Neuronal stem cell (in vitro differentiated cells): Measurements from ENCODE around the gene RALGDS.
A peak's percentile ranks its signal among the peaks of the same experiment; 100 is the strongest.

Experiments
- DNase-seq: peaks from one replicate; pipeline ENCODE4 v3.0.0-alpha.2; 2013; ENCODE audit warnings: low spot score
- H2AFZ ChIP-seq: one replicate; pipeline ENCODE4 v1.6.1; 2013; ENCODE audit warnings: mild to moderate bottlenecking, low read length, inconsistent platforms
- H2AK5ac ChIP-seq: 2 replicates; pipeline ENCODE4 v1.6.1; 2013; ENCODE audit warnings: low read depth, mild to moderate bottlenecking, inconsistent platforms, low read length, moderate library complexity, mixed read lengths
- H2BK120ac ChIP-seq: 2 replicates; pipeline ENCODE4 v1.6.1; 2013; ENCODE audit warnings: low read depth, mild to moderate bottlenecking, inconsistent platforms, low read length, moderate library complexity, mixed read lengths
- H2BK12ac ChIP-seq: one replicate; pipeline ENCODE4 v1.6.1; 2013; ENCODE audit warnings: low read length, inconsistent platforms
- H2BK15ac ChIP-seq: 2 replicates; pipeline ENCODE4 v1.6.1; 2013; ENCODE audit warnings: mild to moderate bottlenecking, low read length, inconsistent platforms, mixed read lengths
- H2BK5ac ChIP-seq: one replicate; pipeline ENCODE4 v1.6.1; 2013; ENCODE audit warnings: inconsistent platforms, mild to moderate bottlenecking, low read length, moderate library complexity
- H3K14ac ChIP-seq: one replicate; pipeline ENCODE4 v1.6.1; 2013; ENCODE audit warnings: low read length, inconsistent platforms
- H3K18ac ChIP-seq: 2 replicates; pipeline ENCODE4 v1.6.1; 2013; ENCODE audit warnings: low read length, inconsistent platforms
- H3K23ac ChIP-seq: 2 replicates; pipeline ENCODE4 v1.6.1; 2013; ENCODE audit warnings: low read depth, mild to moderate bottlenecking, mixed read lengths, low read length, inconsistent platforms; ENCODE audit not compliant: poor library complexity
- H3K27ac ChIP-seq: replicated peaks from 3 replicates; pipeline ENCODE4 v1.5.1; 2013; ENCODE audit warnings: low read length, inconsistent platforms
- H3K27me3 ChIP-seq, 3 experiments: 2 replicates each; pipeline ENCODE4 v1.6.1; 2013; ENCODE audit warnings: low read length in 3 of 3, mild to moderate bottlenecking in 2 of 3, inconsistent platforms in 1 of 3, low read depth in 1 of 3, mixed read lengths in 1 of 3, moderate library complexity in 1 of 3; ENCODE audit not compliant: control insufficient read depth in 3 of 3, insufficient read depth in 3 of 3
- H3K36me3 ChIP-seq, 2 donors: replicated peaks in 1 of 2; 2 replicates each; pipeline ENCODE4 v1.6.1; 2013; ENCODE audit warnings: low read length in 2 of 2; ENCODE audit not compliant: control insufficient read depth in 2 of 2, insufficient read depth in 2 of 2
- H3K4ac ChIP-seq: 2 replicates; pipeline ENCODE4 v1.6.1; 2013; ENCODE audit warnings: inconsistent platforms, mild to moderate bottlenecking, low read length, moderate library complexity
- H3K4me1 ChIP-seq, 2 donors: 1 replicate in 1 of 2; 2 replicates in 1 of 2; pipeline ENCODE4 v1.6.1; 2013; ENCODE audit warnings: low read length in 2 of 2, low read depth in 1 of 2; ENCODE audit not compliant: control insufficient read depth in 2 of 2, insufficient read depth in 1 of 2
- H3K4me2 ChIP-seq: one replicate; pipeline ENCODE4 v1.6.1; 2013; ENCODE audit warnings: mild to moderate bottlenecking, low read length, inconsistent platforms; ENCODE audit not compliant: insufficient read depth, poor library complexity, severe bottlenecking
- H3K4me3 ChIP-seq, 2 donors: 2 replicates each; pipeline ENCODE4 v1.5.1; 2013; ENCODE audit warnings: low read length in 2 of 2, mild to moderate bottlenecking in 2 of 2, inconsistent platforms in 1 of 2, moderate library complexity in 1 of 2
- H3K79me1 ChIP-seq: one replicate; pipeline ENCODE4 v1.6.1; 2013; ENCODE audit warnings: low read depth, mild to moderate bottlenecking, inconsistent platforms, low read length, moderate library complexity
- H3K9ac ChIP-seq: one replicate; pipeline ENCODE4 v1.6.1; 2013; ENCODE audit warnings: mild to moderate bottlenecking, low read depth, low read length, inconsistent platforms; ENCODE audit not compliant: poor library complexity
- H3K9me3 ChIP-seq, 2 donors: replicated peaks in 1 of 2; 2 replicates each; pipeline versions ENCODE3 to v1.6.1; 2013; ENCODE audit warnings: low read length in 2 of 2, mild to moderate bottlenecking in 2 of 2, inconsistent platforms in 1 of 2, low read depth in 1 of 2, mixed read lengths in 1 of 2, moderate library complexity in 1 of 2; ENCODE audit not compliant: control insufficient read depth in 2 of 2, insufficient read depth in 1 of 2
- H4K8ac ChIP-seq: one replicate; pipeline ENCODE4 v1.6.1; 2013; ENCODE audit warnings: low read depth, mild to moderate bottlenecking, inconsistent platforms, low read length, moderate library complexity
- H4K91ac ChIP-seq: one replicate; pipeline ENCODE4 v1.6.1; 2013; ENCODE audit warnings: low read length, low read depth, mild to moderate bottlenecking, inconsistent platforms; ENCODE audit not compliant: poor library complexity
- WGBS, 2 donors: extraction: QIAGEN DNeasy Blood & Tissue Kit; methylation state at CpG; one replicate each; pipeline ENCODE4 v1.1.7; 2013; ENCODE audit warnings: missing lambda C conversion rate in 2 of 2, mixed read lengths in 1 of 2; ENCODE audit not compliant: insufficient read length in 2 of 2, insufficient replicate concordance in 1 of 2; ENCODE audit errors: extremely low coverage in 2 of 2; 5-methylcytosine and 5-hydroxymethylcytosine counted together

RALGDS gene

DNA sequence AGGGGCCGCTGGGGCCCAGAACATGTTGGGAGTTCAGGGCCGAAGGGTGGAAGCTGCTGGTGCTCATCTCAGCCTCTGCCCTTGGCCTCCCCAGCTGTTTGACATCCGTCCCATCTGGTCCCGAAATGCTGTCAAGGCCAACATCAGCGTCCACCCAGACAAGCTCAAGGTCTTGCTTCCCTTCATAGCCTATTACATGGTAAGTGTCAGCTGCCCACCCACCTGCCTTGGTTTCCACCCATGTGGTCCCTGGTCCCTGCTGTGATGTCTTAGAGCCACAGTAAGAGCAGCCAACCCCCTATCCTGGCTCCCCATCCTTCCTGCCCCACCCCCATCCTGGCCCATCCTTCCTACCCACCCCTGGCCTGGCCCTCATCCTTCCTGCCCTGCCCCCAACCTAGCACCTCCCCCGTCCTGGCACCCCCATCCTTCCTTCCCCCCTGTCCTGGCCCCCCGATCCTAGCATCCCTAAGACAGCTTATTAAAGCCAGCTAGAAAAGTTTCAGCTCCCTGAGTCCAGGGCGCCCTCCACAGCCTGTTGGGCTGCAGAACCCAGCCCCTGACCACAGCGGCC, 69.0 kb downstream of the RALGDS start:
- no peak overlapping the region for H2AFZ ChIP-seq
- H3K79me1 ChIP-seq, result peaks cover 7% of the 10 kb centered on the region
- no peaks in the 10 kb centered on the region for H3K4me1 ChIP-seq
- H3K9me3 ChIP-seq, result no peaks in the 10 kb centered on the region
- H3K4me2 ChIP-seq, result no peak overlapping the region
- no peak overlapping the region for H4K91ac ChIP-seq
- H2AK5ac ChIP-seq, result no peak overlapping the region
- H2BK12ac ChIP-seq, result no peak overlapping the region
- H3K18ac ChIP-seq, result no peak overlapping the region
- H3K9ac ChIP-seq, result no peak overlapping the region
- H2BK120ac ChIP-seq, result no peak overlapping the region
- no peak for DNase-seq
- peak overlapping the region in 1 of 2 donors; percentile 50 for H3K4me3 ChIP-seq
- H3K23ac ChIP-seq, result no peak overlapping the region
- peaks cover 65 to 97% of the 10 kb centered on the region in 2 donors for H3K36me3 ChIP-seq
- no peak overlapping the region for H2BK5ac ChIP-seq
- no peak overlapping the region for H2BK15ac ChIP-seq
- H4K8ac ChIP-seq, result peak overlapping the region; percentile 32
- no CpG with 5 or more reads among the region's 9 CpGs for WGBS, 2 donors
- H3K27me3 ChIP-seq, result no peaks in the 10 kb centered on the region
- H3K4ac ChIP-seq, result no peak overlapping the region
- no peak overlapping the region for H3K14ac ChIP-seq
- H3K27ac ChIP-seq, result no peak overlapping the region

DNA sequence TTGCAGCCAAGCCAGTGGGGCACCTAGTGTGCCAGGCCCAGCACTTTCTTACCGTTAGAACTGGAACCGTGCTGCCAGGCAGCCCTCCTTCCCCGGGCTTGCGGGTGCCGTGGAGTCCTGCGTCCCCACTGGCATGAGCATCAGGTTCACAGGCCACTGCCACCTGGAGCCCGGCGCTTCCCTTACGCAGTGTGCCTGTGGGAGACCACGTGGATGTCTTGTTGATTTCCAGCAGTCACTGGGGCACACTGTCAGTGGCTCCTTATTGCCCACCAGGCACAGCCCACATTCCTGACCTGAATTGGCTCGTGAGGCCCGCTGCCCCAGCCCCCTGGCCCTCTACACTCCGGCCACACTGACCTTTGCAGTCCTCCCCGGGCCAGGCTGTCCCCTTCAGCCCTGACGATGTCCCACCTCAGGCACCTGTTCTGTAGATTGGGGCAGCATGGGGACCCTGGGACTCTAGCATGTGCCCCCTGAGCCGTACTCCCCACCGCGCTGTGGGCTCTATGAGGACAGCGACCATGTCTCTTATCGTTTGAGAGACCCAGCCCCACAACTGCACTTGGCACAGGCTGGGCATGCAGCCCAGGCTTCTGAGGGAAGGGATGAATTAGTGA, 69.6 kb downstream of the RALGDS start:
- Histone ChIP-seq H2AK5ac (no peak overlapping the region), H2AFZ (no peak overlapping the region), H3K4ac (no peak overlapping the region), H3K4me2 (no peak overlapping the region), H3K9me3 (no peaks in the 10 kb centered on the region), H3K4me3 (peak overlapping the region in 1 of 2 donors; percentile 50), H3K27ac (no peak overlapping the region), H4K8ac (no peak overlapping the region), H2BK12ac (no peak overlapping the region), H2BK5ac (no peak overlapping the region), H3K14ac (no peak overlapping the region), H2BK120ac (no peak overlapping the region), H2BK15ac (no peak overlapping the region), H3K27me3 (no peaks in the 10 kb centered on the region), H3K23ac (no peak overlapping the region), H3K79me1 (peaks cover 7% of the 10 kb centered on the region), H3K18ac (no peak overlapping the region), H3K4me1 (no peaks in the 10 kb centered on the region), H4K91ac (no peak overlapping the region), H3K9ac (no peak overlapping the region), H3K36me3 (peaks cover 66 to 97% of the 10 kb centered on the region in 2 donors)
- DNase-seq, result no peak
- WGBS, 2 donors, result no CpG with 5 or more reads among the region's 20 CpGs

DNA sequence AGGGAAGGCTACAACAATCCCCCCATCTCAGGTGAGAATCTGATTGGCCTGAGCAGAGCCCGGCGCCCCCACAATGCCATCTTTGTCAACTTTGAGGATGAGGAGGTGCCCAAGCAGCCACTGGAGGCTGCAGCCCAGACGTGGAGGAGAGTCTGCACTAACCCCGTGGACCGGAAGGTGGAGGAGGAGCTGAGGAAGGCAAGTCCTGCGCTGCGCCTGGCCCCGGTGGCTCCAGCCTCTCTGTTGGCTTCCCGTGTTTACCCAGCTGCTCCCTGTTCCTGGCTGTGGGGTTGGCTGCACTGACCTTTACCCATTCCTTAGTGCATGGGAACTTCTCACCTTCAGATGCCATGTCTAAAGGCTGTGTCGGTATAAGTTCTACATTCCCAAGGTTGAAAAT, 70.3 kb downstream of the RALGDS start:
- H2BK5ac ChIP-seq, result no peak overlapping the region
- H3K36me3 ChIP-seq, result peaks cover 64 to 97% of the 10 kb centered on the region in 2 donors
- no peak overlapping the region for H3K14ac ChIP-seq
- no peak overlapping the region for H3K4me2 ChIP-seq
- peak overlapping the region; percentile 68 for H2BK120ac ChIP-seq
- no peak overlapping the region for H3K23ac ChIP-seq
- WGBS, 2 donors, result no CpG with 5 or more reads among the region's 10 CpGs
- peaks cover 7% of the 10 kb centered on the region for H3K79me1 ChIP-seq
- H2AK5ac ChIP-seq, result no peak overlapping the region
- no peak overlapping the region for H3K4ac ChIP-seq
- no peak overlapping the region for H3K27ac ChIP-seq
- H3K18ac ChIP-seq, result no peak overlapping the region
- H2BK12ac ChIP-seq, result no peak overlapping the region
- no peak overlapping the region for H2AFZ ChIP-seq
- H3K4me3 ChIP-seq, result no peak overlapping the region
- H3K9ac ChIP-seq, result no peak overlapping the region
- H3K4me1 ChIP-seq, result no peaks in the 10 kb centered on the region
- no peaks in the 10 kb centered on the region for H3K27me3 ChIP-seq
- DNase-seq, result no peak
- no peak overlapping the region for H4K91ac ChIP-seq
- peak overlapping the region; percentile 23 for H4K8ac ChIP-seq
- H2BK15ac ChIP-seq, result no peak overlapping the region
- H3K9me3 ChIP-seq, result no peaks in the 10 kb centered on the region

DNA sequence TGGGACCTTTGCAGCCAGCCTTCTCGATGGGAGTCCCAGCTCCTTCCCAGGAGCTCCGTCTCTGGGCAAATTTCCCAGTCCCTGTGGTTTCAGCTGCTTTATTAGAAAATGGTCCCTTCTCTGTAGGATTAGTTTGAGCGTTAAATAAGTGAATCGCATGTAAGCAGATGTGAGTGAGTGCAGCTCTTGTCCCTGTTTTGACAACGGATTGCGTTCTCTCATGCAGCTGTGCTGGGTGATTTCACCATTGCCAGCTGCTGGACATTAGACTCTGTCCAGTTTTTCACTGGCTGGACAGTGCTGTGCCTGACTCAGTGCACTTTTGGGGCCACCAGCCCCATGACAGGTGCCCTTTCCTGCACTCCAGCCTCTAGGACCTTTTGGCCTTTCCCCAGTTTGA, 70.9 kb downstream of the RALGDS start:
- Histone ChIP-seq H3K27ac (no peak overlapping the region), H2BK5ac (no peak overlapping the region), H2BK12ac (no peak overlapping the region), H4K8ac (no peak overlapping the region), H3K18ac (no peak overlapping the region), H3K4me3 (no peak overlapping the region), H3K79me1 (peaks cover 7% of the 10 kb centered on the region), H3K27me3 (no peaks in the 10 kb centered on the region), H2BK15ac (no peak overlapping the region), H3K9ac (no peak overlapping the region), H3K4ac (no peak overlapping the region), H3K4me1 (no peaks in the 10 kb centered on the region), H2BK120ac (no peak overlapping the region), H2AFZ (no peak overlapping the region), H4K91ac (no peak overlapping the region), H3K36me3 (peaks cover 65 to 97% of the 10 kb centered on the region in 2 donors), H3K4me2 (no peak overlapping the region), H3K23ac (no peak overlapping the region), H3K9me3 (no peaks in the 10 kb centered on the region), H3K14ac (no peak overlapping the region), H2AK5ac (no peak overlapping the region)
- DNase-seq, result no peak
- WGBS, 2 donors, result no CpG with 5 or more reads among the region's 6 CpGs
